PFSK-1 (cell line): ENCODE measurements around the gene KRT20.

Experiments
- POLR2AphosphoS5 ChIP-seq: IDR thresholded peaks from 2 replicates; pipeline ENCODE4 v1.6.1; 2012; ENCODE audit warnings: low read depth, mild to moderate bottlenecking, control low read depth, low read length, moderate library complexity
- SIN3A ChIP-seq: IDR thresholded peaks from 2 replicates; pipeline ENCODE4 v1.6.1; 2012; ENCODE audit warnings: mild to moderate bottlenecking, low read length, moderate library complexity, borderline replicate concordance; ENCODE audit not compliant: insufficient read depth
- TAF1 ChIP-seq: IDR thresholded peaks from 2 replicates; pipeline ENCODE4 v1.6.1; 2012; ENCODE audit warnings: low read length, control low read depth, borderline replicate concordance; ENCODE audit not compliant: insufficient read depth

- TF ChIP-seq TAF1 (no peak), POLR2AphosphoS5 (no peak), SIN3A (no peak)
These were observed 41.3 kb upstream of the KRT20 start for GRCh38 chr17:40926341-40926740.
